NB4 (cell line): ENCODE results near the gene DTL.

Source experiments
- POLR2A ChIP-seq: IDR thresholded peaks from 2 replicates; pipeline ENCODE4 v1.6.1; 2011; ENCODE audit warnings: mild to moderate bottlenecking; ENCODE audit not compliant: insufficient read length; ENCODE audit errors: extremely low read depth
- TF ChIP-seq, protein P1 (sequence below): IDR thresholded peaks from one replicate; pipeline ENCODE4 v1.5.1; 2012; ENCODE audit warnings: low read depth, low read length

DNA sequence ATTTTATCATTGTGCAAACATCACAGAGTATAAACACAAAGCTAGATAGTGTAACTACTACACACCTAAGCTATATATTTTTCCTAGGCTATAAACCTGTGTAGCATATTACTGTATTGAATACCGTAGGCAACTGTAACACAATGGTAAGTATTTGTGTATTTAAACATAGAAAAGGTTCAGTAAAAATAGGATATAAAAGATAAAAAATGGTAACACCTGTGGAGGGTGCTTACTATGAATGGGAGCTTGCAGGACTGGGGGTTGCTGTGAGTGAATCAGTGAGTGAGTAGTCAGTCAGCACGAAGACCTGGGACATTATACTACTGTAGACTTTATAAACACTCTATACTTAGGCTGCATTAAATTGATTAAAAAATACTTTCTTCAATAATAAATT lies 4.1 kb downstream of the DTL start:
- TF ChIP-seq, protein P1, sequence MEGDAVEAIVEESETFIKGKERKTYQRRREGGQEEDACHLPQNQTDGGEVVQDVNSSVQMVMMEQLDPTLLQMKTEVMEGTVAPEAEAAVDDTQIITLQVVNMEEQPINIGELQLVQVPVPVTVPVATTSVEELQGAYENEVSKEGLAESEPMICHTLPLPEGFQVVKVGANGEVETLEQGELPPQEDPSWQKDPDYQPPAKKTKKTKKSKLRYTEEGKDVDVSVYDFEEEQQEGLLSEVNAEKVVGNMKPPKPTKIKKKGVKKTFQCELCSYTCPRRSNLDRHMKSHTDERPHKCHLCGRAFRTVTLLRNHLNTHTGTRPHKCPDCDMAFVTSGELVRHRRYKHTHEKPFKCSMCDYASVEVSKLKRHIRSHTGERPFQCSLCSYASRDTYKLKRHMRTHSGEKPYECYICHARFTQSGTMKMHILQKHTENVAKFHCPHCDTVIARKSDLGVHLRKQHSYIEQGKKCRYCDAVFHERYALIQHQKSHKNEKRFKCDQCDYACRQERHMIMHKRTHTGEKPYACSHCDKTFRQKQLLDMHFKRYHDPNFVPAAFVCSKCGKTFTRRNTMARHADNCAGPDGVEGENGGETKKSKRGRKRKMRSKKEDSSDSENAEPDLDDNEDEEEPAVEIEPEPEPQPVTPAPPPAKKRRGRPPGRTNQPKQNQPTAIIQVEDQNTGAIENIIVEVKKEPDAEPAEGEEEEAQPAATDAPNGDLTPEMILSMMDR: no peak
- no peak for TF ChIP-seq POLR2A
